T-helper 2 cell treated with Interferon-gamma antibody and Interleukin-4, amounts not matched to agents 100 ng/mL and 5 ng/mL, for 36 hours (primary cell): Measurements from ENCODE around the gene PHEX. TPM values are rescaled to one million over a fixed set of nuclear protein-coding genes. Genes with fewer than 3 reads are reported as not detected.

Source experiments
- intact Hi-C: fragments of 100-400 bp; cut with micrococcal nuclease; formaldehyde crosslinking; loops from one replicate; pipeline ENCODE4 v1.15.1; 2023
- total RNA-seq: library from RNA; stranded (reverse); gene quantifications from 2 replicates; pipeline ENCODE4 v1.2.3, GENCODE V29; 2022

PHEX gene
- total RNA-seq = 0.18 and 0.27 TPM in 2 replicates

GRCh38 chrX:22032084-22032483 is at the start of gene PHEX:
Gene PHEX (plus strand): TSS chrX:22032325. CDS start chrX:22033006, 681 bp downstream.
- intact Hi-C loops = no loop called here

DNA sequence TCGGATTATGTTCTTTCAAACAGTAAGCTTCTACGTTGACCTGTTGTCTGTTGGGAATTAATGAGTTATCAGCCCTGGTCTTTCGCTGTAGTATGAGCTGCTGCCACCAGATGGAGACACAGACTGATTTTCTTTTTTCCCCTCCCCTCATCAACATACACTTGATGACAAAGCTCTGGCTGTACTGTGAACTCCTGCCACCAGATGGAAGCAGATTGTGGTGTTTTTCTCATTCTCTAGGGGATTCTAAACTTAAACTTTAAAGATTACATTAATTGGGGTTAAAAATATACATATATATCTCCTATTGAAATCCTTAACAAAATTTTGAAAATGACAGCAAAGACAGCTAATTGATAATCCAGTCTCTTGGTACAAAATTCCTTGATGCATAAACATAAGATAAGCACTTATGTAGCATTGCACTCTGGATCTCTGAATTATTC is 46.8 kb upstream of the PHEX start:
- intact Hi-C loops = loop anchor here (1.0 to 10.0 kb wide), 4 partner anchors 99 to 1919 kb away; partner anchors contain the start of genes APOO and CXorf58

GRCh38 chrX:21986596-21986995 is 45.5 kb upstream of the PHEX start:
- intact Hi-C loops = loop anchor here (10.0 kb wide), 2 partner anchors 98 to 1918 kb away; partner anchors contain the start of genes APOO and CXorf58

GRCh38 chrX:21989384-21989783 is 42.7 kb upstream of the PHEX start:
- intact Hi-C loops = loop anchor here (10.0 kb wide), 2 partner anchors 95 to 1915 kb away; partner anchors contain the start of genes APOO and CXorf58

GRCh38 chrX:21990832-21991231 is 41.3 kb upstream of the PHEX start:
- intact Hi-C loops = no loop called here

DNA sequence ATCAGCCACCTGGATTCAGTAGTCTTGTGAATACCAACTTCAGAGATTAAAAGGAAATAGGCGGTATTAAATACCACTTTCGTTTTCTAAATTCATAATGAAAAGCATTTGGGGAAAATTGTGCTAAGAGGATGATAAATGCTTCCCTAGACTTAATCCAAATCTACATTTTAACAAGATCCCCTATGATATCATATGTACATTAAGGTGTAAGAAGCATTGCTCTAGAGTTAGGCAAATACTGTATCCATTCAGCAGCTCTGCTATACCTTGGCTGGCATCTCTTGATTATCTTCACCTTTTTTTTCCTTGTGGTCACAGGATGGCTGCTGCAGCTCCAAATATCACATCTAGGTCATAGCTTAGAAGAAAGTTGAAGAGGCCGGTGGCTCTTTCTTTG is 40.6 kb upstream of the PHEX start:
- intact Hi-C loops = no loop called here

DNA sequence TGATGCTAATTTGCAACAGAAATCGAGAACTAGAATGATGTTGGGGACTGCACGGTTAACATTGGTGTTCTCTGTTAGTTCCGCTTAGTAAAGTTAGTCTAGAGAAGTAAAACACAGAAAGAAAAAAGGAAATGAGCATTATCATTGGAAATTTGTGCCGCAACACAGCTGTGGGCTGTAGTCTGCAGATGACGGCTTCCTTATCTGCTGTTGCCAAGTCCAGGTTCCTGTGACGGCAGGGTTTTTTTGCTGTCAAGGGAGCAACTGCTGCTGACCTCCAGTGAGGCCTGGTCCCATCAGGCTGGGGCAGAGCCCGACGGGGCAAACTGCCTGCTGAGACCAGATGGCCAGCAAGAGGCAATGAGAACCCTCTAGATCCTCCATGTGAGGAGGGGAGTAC is 38.9 kb upstream of the PHEX start:
- intact Hi-C loops = no loop called here

- intact Hi-C loops = no loop called here
Measured at GRCh38 chrX:21996872-21997455, 35.2 kb upstream of the PHEX start.

- intact Hi-C loops = no loop called here
Measured at GRCh38 chrX:21998037-21998436, 34.1 kb upstream of the PHEX start.

DNA sequence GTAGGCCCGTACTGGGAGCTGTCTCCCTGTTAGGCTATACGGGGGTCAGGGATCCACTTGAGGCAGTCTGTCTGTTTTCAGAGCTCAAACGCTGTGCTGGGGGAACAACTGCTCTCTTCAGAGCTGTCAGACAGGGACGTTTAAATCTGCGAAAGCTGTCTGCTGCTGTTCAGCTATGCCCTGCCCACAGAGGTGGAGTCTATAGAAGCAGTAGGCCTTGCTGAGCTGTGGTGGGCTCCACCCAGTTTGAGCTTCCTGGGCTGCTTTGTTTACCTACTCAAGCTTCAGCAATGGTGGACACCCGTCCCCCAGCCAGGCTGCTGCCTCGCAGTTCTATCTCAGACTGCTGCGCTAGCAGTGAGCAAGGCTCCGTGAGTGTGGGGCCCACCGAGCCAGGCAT is 27.3 kb upstream of the PHEX start:
- intact Hi-C loops = no loop called here

GRCh38 chrX:22012051-22012450 is 20.1 kb upstream of the PHEX start:
- intact Hi-C loops = no loop called here

- intact Hi-C loops = no loop called here
Measured at GRCh38 chrX:22012931-22013330, 19.2 kb upstream of the PHEX start.

GRCh38 chrX:22015139-22015750 is 16.9 kb upstream of the PHEX start:
- intact Hi-C loops = no loop called here

DNA sequence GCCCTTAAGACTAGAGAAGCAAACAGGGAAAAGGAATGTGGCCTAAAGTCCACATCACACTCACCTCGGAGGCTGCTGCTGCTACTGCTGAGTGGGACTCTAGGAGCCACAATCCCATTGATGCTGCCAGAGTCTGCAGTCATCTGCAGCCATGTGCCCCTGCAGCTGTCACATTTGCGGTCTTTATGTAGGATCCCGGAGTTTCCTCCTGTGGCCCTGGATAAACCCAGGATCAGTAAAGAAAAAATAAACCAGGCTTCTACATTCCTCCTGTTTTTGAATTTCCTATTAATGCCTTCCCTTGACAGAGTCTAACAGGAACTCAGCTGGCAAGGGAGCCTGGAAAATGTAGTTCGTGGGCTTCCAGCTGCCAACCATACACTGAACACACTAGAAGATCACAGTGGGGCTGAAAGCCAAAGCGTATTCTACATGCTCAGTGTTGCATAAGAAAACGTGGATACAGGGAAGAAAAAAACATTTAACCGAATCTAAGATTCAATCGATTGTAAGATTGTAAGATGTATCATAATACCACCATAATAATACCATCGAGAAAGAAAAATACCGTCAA is 10.3 kb upstream of the PHEX start:
- intact Hi-C loops = no loop called here

- intact Hi-C loops = no loop called here
Measured at GRCh38 chrX:22024577-22024976, 7.5 kb upstream of the PHEX start.

DNA sequence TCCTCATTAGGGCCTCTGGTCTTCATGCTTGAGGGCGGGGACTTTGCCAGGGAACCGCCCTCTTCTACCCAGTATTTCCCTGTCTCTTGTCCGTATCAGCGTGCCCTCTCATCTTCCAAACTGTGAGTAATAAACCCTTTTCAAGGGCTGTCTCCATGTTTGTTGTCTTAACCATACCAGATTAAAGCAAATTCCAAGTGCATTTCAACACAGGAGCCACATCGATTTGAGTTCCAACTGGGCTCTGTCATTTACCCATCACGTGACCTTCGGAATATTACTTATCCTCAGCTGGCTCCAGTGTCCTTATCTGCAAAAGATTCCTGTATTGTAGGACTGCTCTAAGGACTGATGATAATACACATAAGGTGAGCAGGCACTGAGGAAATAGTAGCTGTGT is 6.4 kb upstream of the PHEX start:
- intact Hi-C loops = no loop called here

DNA sequence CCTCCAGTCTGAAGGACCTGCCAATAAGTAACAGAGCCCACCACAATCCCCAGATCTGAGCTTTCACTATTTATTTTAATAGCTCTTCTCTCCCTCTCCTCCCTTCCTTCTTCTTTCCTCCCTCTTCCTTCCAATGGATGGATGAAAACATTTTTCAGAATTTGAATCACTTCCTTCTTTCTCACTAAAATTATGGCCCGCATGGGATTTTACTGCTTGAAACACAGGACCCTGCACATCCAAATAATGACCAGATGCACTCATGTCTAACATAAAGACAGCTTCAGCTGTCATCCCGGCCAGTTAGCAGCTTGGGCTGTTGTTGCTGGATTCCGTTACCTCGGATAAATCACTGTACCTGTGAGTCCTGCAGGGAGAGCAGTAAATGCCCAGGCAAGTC is 5.4 kb upstream of the PHEX start:
- intact Hi-C loops = no loop called here

DNA sequence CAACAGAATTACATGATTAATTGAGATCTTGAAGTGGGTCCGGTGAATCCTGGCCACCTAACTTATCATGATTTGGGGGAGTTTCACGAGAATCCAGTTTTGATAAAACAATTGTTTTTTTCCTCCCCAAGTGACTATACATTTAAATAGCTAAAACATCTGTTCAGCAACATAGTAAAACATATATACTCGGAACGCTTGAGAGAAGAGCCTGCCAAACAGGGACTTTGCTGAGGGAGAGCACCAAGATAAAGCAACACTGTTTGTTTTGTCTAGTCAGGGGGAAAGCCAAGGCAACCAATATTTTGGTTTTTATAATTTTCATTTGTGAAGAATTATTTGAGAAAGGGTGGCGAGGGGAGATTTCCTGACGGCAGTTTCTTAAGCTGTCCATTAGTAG is 381 bp downstream of the PHEX start:
- intact Hi-C loops = no loop called here

GRCh38 chrX:22033818-22034217 is 1.7 kb downstream of the PHEX start:
- intact Hi-C loops = no loop called here

DNA sequence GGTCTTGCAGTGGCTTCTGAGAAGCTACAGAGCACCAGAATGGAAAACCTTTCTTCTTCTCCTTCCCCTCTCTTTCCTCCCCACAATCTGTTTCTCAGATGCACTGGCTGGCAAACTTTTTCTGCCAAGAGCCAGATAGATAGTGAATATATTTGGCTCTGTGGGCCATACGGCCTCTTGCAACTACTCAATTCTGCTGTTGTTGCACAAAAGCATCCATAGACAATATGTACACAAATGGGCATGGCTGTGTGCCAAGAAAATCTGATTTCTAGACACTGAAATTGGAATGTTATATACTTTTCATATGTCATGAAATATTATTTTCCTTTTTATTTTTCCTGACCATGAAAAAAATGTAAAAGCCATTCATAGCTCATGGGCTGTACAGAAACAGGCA is 3.1 kb downstream of the PHEX start:
- intact Hi-C loops = no loop called here

- intact Hi-C loops = no loop called here
Measured at GRCh38 chrX:22037225-22037624, 5.1 kb downstream of the PHEX start.

DNA sequence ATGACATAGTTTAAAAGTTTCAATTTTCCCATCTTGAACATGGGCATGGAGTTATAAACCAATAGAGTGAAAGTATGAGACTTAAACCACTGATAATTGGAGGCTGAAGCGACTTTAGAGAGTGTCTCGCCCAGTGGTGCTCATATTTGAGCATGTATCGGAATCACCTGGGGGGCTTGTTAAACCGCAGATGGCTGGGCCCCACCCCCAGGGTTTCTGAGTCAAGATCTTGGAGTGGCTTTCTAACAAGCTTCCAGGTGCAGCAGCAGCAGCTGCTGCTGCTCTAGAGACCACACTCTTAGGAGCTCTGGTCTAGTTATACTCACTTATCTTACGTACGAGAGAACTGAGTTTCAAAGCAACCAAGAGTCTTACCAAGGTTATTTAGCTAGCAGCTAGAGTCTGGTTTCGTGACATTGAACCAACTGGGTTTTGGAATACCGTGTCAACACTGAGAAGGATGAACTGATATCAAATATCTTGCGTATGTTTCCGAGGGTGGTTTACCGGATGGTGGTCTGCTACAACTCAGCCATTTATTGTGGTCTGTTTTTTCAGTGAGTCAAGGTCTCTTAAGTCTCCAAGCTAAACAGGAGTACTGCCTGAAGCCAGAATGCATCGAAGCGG is 5.9 kb downstream of the PHEX start:
- intact Hi-C loops = no loop called here
